Endothelial cell of umbilical vein (primary cell): Measurements from ENCODE around the gene STK32A. TPM values are rescaled to one million over a fixed set of nuclear protein-coding genes. Genes with fewer than 3 reads are reported as not detected.

Experiments
- BruUV-seq: library from RNA; stranded (reverse); fragments of 400-500 nt; replicated peaks from 2 replicates; lab custom pipeline; 2021; lab: Mats Ljungman, UMichigan
- CTCF ChIA-PET: fragments of 300-600, 350-600 bp; sonication (Branson Sonifier 250); formaldehyde crosslinking; loops from one replicate; lab custom pipeline; 2021; ENCODE audit warnings: antibody characterized with exemption, inconsistent platforms; lab: Charles Lee
- POLR2A ChIA-PET: fragments of 300-600, 350-600 bp; sonication (Branson Sonifier 250); formaldehyde crosslinking; loops from one replicate; lab custom pipeline; 2021; ENCODE audit warnings: antibody characterized with exemption, inconsistent platforms; lab: Charles Lee
- DNase-seq: peaks from one replicate; pipeline ENCODE4 v3.0.0-alpha.2; 2011; ENCODE audit warnings: low read depth, low spot score
- FAIRE-seq: peaks from 2 replicates; lab custom pipeline; 2011; peaks lifted over from hg19 to GRCh38; lab: Jason Lieb, UNC
- H2AFZ ChIP-seq: 2 replicates; pipeline ENCODE4 v1.6.0; 2012; ENCODE audit warnings: low read depth, low read length, control low read depth, inconsistent platforms
- H3K27ac ChIP-seq: 2 replicates; pipeline ENCODE4 v1.5.1; 2011; ENCODE audit warnings: low read depth, mild to moderate bottlenecking, control low read depth, low read length, moderate library complexity; ENCODE audit not compliant: insufficient read depth
- H3K27me3 ChIP-seq, 2 experiments: 2 replicates each; pipeline versions ENCODE4 v1.6.0 to v1.6.1; 2011; ENCODE audit warnings: low read length in 2 of 2, mixed read lengths in 1 of 2; ENCODE audit not compliant: control insufficient read depth in 2 of 2, insufficient read depth in 2 of 2
- H3K36me3 ChIP-seq, 2 experiments: 2 replicates in 1 of 2; 3 replicates in 1 of 2; pipeline ENCODE4 v1.5.1; 2011; ENCODE audit warnings: low read length in 2 of 2, mild to moderate bottlenecking in 1 of 2, moderate library complexity in 1 of 2; ENCODE audit not compliant: control insufficient read depth in 2 of 2, insufficient read depth in 2 of 2; ENCODE audit errors: extremely low read depth in 1 of 2
- H3K4me1 ChIP-seq: 3 replicates; pipeline ENCODE4 v1.5.1; 2011; ENCODE audit warnings: mild to moderate bottlenecking, low read length; ENCODE audit not compliant: control insufficient read depth, insufficient read depth; ENCODE audit errors: extremely low read depth
- H3K4me2 ChIP-seq: 2 replicates; pipeline ENCODE4 v1.6.1; 2011; ENCODE audit warnings: low read length, control low read depth, mixed read lengths; ENCODE audit not compliant: insufficient read depth
- H3K4me3 ChIP-seq, 3 experiments: fragments of 200-600 bp in 1 of 3; sonication (generic), shearing (Covaris generic) in 1 of 3; replicated peaks in 1 of 3; 2 replicates each; pipeline ENCODE4 v1.5.1; 2011 to 2016; ENCODE audit warnings: control low read depth in 3 of 3, low read length in 3 of 3, mild to moderate bottlenecking in 2 of 3, inconsistent platforms in 1 of 3, low read depth in 1 of 3, moderate library complexity in 1 of 3; ENCODE audit not compliant: insufficient read depth in 1 of 3
- H3K79me2 ChIP-seq: 2 replicates; pipeline ENCODE4 v1.6.0; 2012; ENCODE audit warnings: low read length, inconsistent platforms; ENCODE audit not compliant: control insufficient read depth, insufficient read depth
- H3K9ac ChIP-seq: replicated peaks from 2 replicates; pipeline ENCODE3; 2011; ENCODE audit warnings: low read length, control low read depth; ENCODE audit not compliant: insufficient read depth; ENCODE audit errors: extremely low read depth
- H3K9me1 ChIP-seq: replicated peaks from 3 replicates; pipeline ENCODE4 v1.6.0; 2011; ENCODE audit warnings: mild to moderate bottlenecking, low read length; ENCODE audit not compliant: control insufficient read depth, insufficient read depth; ENCODE audit errors: extremely low read depth
- H3K9me3 ChIP-seq: replicated peaks from 2 replicates; pipeline ENCODE4 v1.5.1; 2012; ENCODE audit warnings: low read length, inconsistent platforms; ENCODE audit not compliant: control insufficient read depth, insufficient read depth
- H4K20me1 ChIP-seq: replicated peaks from 2 replicates; pipeline ENCODE3; 2011; ENCODE audit warnings: mild to moderate bottlenecking, low read length; ENCODE audit not compliant: control insufficient read depth, insufficient read depth; ENCODE audit errors: extremely low read depth
- EZH2 ChIP-seq: IDR thresholded peaks from 2 replicates; pipeline ENCODE4 v1.6.1; 2012; ENCODE audit warnings: borderline replicate concordance, low read depth, mild to moderate bottlenecking, moderate library complexity, low read length, inconsistent platforms; ENCODE audit not compliant: severe bottlenecking
- FOS ChIP-seq: IDR thresholded peaks from 2 replicates; pipeline ENCODE4 v1.6.1; 2011; ENCODE audit warnings: mild to moderate bottlenecking, low read length, moderate library complexity, borderline replicate concordance; ENCODE audit not compliant: insufficient read depth
- GATA2 ChIP-seq: IDR thresholded peaks from 2 replicates; pipeline ENCODE4 v1.7.0; 2011; ENCODE audit warnings: low read depth, mild to moderate bottlenecking, moderate library complexity, mixed read lengths, low read length; ENCODE audit not compliant: insufficient read length, insufficient read depth
- JUN ChIP-seq: IDR thresholded peaks from 2 replicates; pipeline ENCODE4 v1.6.1; 2011; ENCODE audit warnings: borderline replicate concordance, low read depth; ENCODE audit not compliant: insufficient read length, insufficient read depth
- MYC ChIP-seq: IDR thresholded peaks from one replicate; pipeline ENCODE4 v1.6.1; 2011; ENCODE audit warnings: mild to moderate bottlenecking, low read depth, low read length
- POLR2A ChIP-seq: IDR thresholded peaks from 2 replicates; pipeline ENCODE4 v1.6.1; 2012; ENCODE audit warnings: low read depth, mild to moderate bottlenecking, control low read depth, low read length
- POLR2AphosphoS5 ChIP-seq: IDR thresholded peaks from 2 replicates; pipeline ENCODE4 v1.6.1; 2012; ENCODE audit warnings: low read depth, mild to moderate bottlenecking, control low read depth, low read length, moderate library complexity; ENCODE audit not compliant: insufficient read depth
- dilution Hi-C: fragments of 300-500 bp; cut with MboI; formaldehyde crosslinking; loops from one replicate; pipeline ENCODE4 v1.15.0; 2019; ENCODE audit warnings: low sequenced_read_pairs; ENCODE audit not compliant: extremely low pct_ligation_motif_present
- intact Hi-C: fragments of 100-400 bp; cut with micrococcal nuclease; formaldehyde crosslinking; loops from one replicate; pipeline ENCODE4 v1.10.0; 2022
- polyA plus RNA-seq, 4 experiments: library from polyadenylated mRNA; depleted of rRNA in 3 of 4; stranded (reverse) in 3 of 4; unstranded in 1 of 4; fragments of >200 nt; gene quantifications; 2 replicates each; pipeline versions ENCODE4 v1.2.1 to v1.2.3, GENCODE V29; 2011 to 2012; ENCODE audit warnings: missing spikeins in 1 of 4
- total RNA-seq: library from RNA; stranded (reverse); gene quantifications from 2 replicates; pipeline ENCODE4 v1.2.3, GENCODE V29; 2021
- TF ChIP-seq, protein P1 (sequence below), 2 donors: IDR thresholded peaks; 1 replicate in 1 of 2; 2 replicates in 1 of 2; pipeline ENCODE4 v1.5.1; 2011; ENCODE audit warnings: low read length in 2 of 2, mild to moderate bottlenecking in 2 of 2, moderate library complexity in 2 of 2, control low read depth in 1 of 2, inconsistent platforms in 1 of 2, low read depth in 1 of 2; ENCODE audit not compliant: insufficient read depth in 1 of 2; ENCODE audit errors: extremely low read depth in 1 of 2
- TF ChIP-seq, protein P2 (sequence below): IDR thresholded peaks from 2 replicates; pipeline ENCODE4 v1.6.1; 2011; ENCODE audit not compliant: insufficient read depth, insufficient read length

STK32A gene
- total and polyA plus RNA-seq, 2 donors (not counting 3 experiments of a cell fraction or from before 2014, with no cell fraction given): not detected

DNA sequence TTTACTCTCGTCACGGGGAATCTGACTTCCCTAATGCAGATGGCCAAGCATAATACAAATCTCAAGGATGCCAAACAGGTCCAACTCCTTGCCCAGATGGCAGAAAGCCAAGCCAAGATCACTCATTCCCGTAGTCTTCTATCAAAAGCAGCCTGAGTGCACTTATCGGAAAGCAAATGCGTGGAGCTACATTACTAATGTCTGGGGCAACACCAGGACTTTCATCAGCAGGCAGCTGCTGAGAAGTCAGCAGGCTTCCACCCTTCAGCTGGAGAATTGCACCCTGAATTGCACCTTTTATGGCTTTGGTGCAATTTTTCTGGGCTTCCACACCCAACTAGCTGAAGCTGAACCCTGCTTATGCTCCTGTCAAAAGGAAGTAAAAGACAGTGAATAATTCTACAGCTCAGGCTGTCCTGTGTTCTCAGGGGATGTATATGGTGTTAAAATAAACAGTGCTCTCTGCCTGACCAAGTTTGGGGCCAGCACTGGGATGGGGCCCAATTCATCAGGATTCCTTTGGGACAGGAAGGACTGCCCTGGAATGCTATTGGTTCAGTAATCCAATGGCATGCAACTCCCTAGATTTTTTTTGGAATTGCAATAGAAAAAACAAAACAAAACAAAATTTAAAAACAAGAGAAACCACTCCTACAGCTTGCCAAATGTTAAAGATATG is 182.4 kb downstream of the STK32A start:
- Histone ChIP-seq H3K9me3 (no peaks in the 10 kb centered on the region), H3K27ac (no peak overlapping the region), H2AFZ (no peak overlapping the region), H3K79me2 (no peaks in the 10 kb centered on the region), H4K20me1 (no peaks in the 10 kb centered on the region), H3K27me3 (no peaks in the 10 kb centered on the region), H3K9ac (no peak overlapping the region), H3K36me3 (peaks cover 4 to 6% of the 10 kb centered on the region in 2 experiments), H3K9me1 (no peaks in the 10 kb centered on the region), H3K4me1 (no peaks in the 10 kb centered on the region), H3K4me3 (no peak overlapping the region), H3K4me2 (no peak overlapping the region)
- dilution Hi-C loops: no loop called here
- DNase-seq (peak; percentile 82), FAIRE-seq (peak; percentile 31)
- intact Hi-C loops: loop anchor here (2.0 kb wide), 1 partner anchor 22 kb away; no protein-coding TSS in a partner anchor
- TF ChIP-seq, protein P1, sequence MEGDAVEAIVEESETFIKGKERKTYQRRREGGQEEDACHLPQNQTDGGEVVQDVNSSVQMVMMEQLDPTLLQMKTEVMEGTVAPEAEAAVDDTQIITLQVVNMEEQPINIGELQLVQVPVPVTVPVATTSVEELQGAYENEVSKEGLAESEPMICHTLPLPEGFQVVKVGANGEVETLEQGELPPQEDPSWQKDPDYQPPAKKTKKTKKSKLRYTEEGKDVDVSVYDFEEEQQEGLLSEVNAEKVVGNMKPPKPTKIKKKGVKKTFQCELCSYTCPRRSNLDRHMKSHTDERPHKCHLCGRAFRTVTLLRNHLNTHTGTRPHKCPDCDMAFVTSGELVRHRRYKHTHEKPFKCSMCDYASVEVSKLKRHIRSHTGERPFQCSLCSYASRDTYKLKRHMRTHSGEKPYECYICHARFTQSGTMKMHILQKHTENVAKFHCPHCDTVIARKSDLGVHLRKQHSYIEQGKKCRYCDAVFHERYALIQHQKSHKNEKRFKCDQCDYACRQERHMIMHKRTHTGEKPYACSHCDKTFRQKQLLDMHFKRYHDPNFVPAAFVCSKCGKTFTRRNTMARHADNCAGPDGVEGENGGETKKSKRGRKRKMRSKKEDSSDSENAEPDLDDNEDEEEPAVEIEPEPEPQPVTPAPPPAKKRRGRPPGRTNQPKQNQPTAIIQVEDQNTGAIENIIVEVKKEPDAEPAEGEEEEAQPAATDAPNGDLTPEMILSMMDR (IDR thresholded peaks at IDR 0.05; ENCODE audit: extremely low read depth in 1 of 2, insufficient read depth in 1 of 2, low read depth in 1 of 2, low read length in 2 of 2): no peak
- TF ChIP-seq POLR2A (no peak), GATA2 (no peak), FOS (no peak), JUN (no peak), EZH2 (no peak), MYC (no peak), POLR2AphosphoS5 (no peak)
- TF ChIP-seq, protein P2, sequence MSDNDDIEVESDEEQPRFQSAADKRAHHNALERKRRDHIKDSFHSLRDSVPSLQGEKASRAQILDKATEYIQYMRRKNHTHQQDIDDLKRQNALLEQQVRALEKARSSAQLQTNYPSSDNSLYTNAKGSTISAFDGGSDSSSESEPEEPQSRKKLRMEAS: no peak
- no TSS peak for BruUV-seq
- ChIA-PET POLR2A (no interaction called here), CTCF (interaction anchor here (0.7 to 1.7 kb wide), 7 partner anchors 11 to 161 kb away, joined by 3 to 8 read pairs (median 4); no protein-coding TSS in a partner anchor)
